Measurements from ENCODE around the gene IL1F10. TPM values are rescaled to one million over a fixed set of nuclear protein-coding genes. Genes with fewer than 3 reads are reported as not detected.

IL1F10 gene
- total RNA-seq, 3 donors from 2014 or later, result not detected

DNA sequence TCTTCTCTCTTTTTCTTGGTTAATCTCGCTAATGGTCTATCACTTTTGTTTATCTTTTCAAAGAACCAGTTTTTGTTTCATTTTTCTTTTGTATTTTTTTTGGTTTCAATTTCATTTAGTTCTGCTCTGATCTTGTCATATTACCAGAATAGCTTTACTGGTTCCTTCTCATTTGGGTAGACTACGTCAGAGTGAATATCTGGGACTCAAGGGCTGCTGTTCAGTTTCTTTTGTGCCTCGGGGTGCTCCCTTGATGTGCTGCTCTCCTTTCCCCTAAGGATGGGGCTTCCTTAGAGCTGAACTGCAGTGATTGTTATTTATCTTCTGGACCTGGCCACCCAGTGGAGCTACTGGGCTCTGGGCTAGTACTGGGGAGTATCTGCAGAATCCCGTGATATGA is 30.3 kb downstream of the IL1F10 start:
- DNase-seq, result no peak
- TF ChIP-seq, protein P1, sequence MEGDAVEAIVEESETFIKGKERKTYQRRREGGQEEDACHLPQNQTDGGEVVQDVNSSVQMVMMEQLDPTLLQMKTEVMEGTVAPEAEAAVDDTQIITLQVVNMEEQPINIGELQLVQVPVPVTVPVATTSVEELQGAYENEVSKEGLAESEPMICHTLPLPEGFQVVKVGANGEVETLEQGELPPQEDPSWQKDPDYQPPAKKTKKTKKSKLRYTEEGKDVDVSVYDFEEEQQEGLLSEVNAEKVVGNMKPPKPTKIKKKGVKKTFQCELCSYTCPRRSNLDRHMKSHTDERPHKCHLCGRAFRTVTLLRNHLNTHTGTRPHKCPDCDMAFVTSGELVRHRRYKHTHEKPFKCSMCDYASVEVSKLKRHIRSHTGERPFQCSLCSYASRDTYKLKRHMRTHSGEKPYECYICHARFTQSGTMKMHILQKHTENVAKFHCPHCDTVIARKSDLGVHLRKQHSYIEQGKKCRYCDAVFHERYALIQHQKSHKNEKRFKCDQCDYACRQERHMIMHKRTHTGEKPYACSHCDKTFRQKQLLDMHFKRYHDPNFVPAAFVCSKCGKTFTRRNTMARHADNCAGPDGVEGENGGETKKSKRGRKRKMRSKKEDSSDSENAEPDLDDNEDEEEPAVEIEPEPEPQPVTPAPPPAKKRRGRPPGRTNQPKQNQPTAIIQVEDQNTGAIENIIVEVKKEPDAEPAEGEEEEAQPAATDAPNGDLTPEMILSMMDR (IDR thresholded peaks at IDR 0.05), result no peak
- H3K9me3 ChIP-seq, result peaks cover 3% of the 10 kb centered on the region
- no peak for ATAC-seq
- intact Hi-C loops (cut with DNase I, micrococcal nuclease), result no loop called here
- H3K4me3 ChIP-seq, result no peak overlapping the region
- no peaks in the 10 kb centered on the region for H3K36me3 ChIP-seq (ENCODE audit: low read depth)
- no peaks in the 10 kb centered on the region for H3K4me1 ChIP-seq (ENCODE audit: low read depth)

DNA sequence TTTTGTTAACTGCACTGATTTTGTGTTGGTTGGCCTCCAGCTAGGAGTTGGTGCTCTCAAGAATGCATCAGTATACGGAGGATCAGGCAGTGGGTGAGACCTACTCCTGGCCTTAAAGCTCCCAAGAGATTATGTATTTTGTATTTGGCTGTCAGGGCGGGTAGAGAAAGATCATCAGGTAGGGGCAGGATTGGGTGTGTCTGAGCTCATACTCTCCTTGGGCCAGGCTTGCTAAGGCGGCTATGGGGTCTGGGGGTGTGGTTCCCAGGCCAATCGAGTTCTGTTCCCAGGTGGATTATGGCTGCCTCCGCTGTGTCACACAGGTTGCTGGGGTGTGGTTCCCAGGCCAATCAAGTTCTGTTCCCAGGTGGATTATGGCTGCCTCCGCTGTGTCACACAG is 30.8 kb downstream of the IL1F10 start:
- ATAC-seq, result no peak
- intact Hi-C loops (cut with DNase I, micrococcal nuclease), result no loop called here
- Histone ChIP-seq H3K4me3 (no peak overlapping the region), H3K9me3 (peaks cover 3% of the 10 kb centered on the region), H3K4me1 (ENCODE audit: low read depth) (no peaks in the 10 kb centered on the region), H3K36me3 (ENCODE audit: low read depth) (no peaks in the 10 kb centered on the region)
- DNase-seq, result no peak
- TF ChIP-seq, protein P1 (IDR thresholded peaks at IDR 0.05), result no peak

DNA sequence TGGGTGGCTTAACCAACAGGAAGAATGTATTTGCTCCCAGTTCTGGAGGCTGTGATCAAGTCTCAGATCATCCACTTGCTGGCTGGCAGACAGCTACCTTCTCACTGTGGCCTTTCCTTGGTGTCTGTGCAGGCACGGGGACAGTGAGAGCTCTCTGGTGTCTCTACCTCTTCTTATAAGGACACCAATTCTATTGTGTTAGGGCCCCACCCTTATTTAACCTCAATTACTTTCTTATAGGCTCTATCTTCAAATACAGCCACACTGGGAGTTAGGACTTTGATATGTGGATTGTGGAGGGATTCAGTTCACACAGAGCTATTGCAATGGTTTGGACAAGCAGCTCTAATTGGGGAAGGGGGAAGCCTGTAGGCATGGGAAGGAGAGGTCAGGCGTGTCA is 34.4 kb downstream of the IL1F10 start:
- Histone ChIP-seq H3K4me1 (ENCODE audit: low read depth) (no peaks in the 10 kb centered on the region), H3K36me3 (ENCODE audit: low read depth) (no peaks in the 10 kb centered on the region)

DNA sequence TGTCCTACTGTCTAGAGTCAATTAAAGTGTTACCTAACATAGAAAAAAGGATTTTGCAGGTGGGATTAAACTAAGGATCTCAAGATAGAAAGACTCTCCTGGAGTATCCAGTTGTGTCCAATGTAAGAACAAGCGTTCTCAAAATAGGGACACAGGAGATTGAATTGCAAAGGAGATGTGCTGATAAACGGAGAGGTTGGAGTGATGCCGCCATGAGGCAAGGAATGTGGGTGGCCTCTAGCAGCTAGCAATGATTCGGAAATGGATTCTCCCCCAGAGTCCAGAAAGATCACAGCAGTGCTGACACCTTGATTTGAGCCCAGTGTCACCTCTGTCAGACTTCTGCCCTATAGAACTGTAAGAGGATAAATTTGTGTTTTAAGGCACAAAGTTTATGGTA is 35.5 kb downstream of the IL1F10 start:
- TF ChIP-seq, protein P1 (IDR thresholded peaks at IDR 0.05), result no peak
- no peaks in the 10 kb centered on the region for H3K36me3 ChIP-seq (ENCODE audit: low read depth)
- no peak for ATAC-seq
- H3K4me3 ChIP-seq, result no peak overlapping the region
- no peaks in the 10 kb centered on the region for H3K9me3 ChIP-seq
- no peak for DNase-seq
- intact Hi-C loops (cut with DNase I, micrococcal nuclease), result no loop called here
- no peaks in the 10 kb centered on the region for H3K4me1 ChIP-seq (ENCODE audit: low read depth)

More for the DNA sequence above, 34.4 kb downstream of the IL1F10 start:
- Histone ChIP-seq H3K9me3 (no peaks in the 10 kb centered on the region), H3K4me3 (no peak overlapping the region)
- TF ChIP-seq, protein P1 (IDR thresholded peaks at IDR 0.05), result no peak
- ATAC-seq (no peak), DNase-seq (no peak)
- intact Hi-C loops (cut with DNase I, micrococcal nuclease), result no loop called here

DNA sequence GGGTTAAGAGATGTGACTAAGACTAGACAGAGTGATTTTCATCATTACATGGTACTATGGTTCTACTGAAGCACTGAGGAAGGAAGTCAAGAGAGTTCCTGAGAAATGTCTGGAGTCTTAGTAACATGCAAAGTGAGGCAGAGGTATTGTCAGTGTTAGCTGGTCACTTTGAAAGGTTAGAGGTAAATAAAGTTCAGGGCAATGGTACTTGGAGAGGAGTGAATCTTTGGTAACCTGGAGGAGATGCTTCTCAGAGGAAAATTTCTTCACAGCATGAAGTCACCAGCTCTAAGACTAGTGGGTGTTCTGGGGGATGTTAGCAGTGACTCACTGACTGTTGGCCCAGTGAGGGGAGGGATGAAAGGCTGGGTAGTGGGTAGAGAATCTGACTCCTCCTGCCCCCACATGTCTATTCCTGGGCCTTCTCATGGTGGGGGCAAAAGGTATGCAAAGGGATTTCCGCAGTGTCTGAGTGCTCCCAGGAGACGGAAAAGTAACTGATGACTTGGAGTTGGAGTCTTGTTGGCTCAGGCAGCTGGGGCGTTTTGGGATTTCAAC is 36.4 kb downstream of the IL1F10 start:
- TF ChIP-seq, protein P1 (IDR thresholded peaks at IDR 0.05), result no peak
- intact Hi-C loops (cut with DNase I, micrococcal nuclease), result no loop called here
- no peak for ATAC-seq

More for the DNA sequence above, 36.4 kb downstream of the IL1F10 start:
- Histone ChIP-seq H3K4me3 (no peak overlapping the region), H3K9me3 (no peaks in the 10 kb centered on the region), H3K4me1 (ENCODE audit: low read depth) (no peaks in the 10 kb centered on the region), H3K36me3 (ENCODE audit: low read depth) (no peaks in the 10 kb centered on the region)
- DNase-seq, result no peak

All from mucosa of descending colon (tissue), 3 donors.